HG03097 (cell line): ENCODE results near the gene STARD5.

Experiments
- ATAC-seq: cut with Tn5 transposase; IDR thresholded peaks from one replicate; pipeline ENCODE4 v1.9.1; 2021; ENCODE audit not compliant: unreplicated experiment, low FRiP score

STARD5 gene

GRCh38 chr15:81261172-81261811 lies 62.6 kb downstream of the STARD5 start:
- no peak for ATAC-seq

DNA sequence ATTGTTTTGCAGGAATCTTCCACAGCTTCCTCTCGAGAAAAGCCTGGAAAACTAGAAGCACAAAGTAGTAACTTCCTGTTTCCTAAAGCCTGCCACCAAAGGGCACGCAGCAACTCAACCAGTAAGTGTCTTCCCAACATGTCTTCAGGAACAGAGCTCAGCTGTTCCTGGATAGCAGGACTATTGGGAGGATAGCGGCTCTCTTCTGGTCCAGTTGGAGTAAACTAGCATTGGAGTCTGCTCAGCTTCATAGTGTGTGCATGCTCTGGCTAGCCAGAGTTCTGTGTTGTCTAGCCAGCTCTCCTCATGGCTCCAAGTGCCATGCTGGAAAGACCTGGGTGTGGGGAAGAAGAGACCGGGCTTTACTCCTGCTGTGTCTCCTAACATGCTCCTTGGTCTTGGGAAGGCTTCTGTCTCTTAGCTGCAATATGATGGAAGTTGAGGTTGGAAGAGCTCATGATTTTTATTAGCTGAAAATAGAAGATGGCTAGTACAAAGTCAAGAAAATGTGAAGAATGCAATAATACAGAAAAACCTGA lies 64.1 kb downstream of the STARD5 start:
- no peak for ATAC-seq
